NCI-H345 treated with DMSO at 0.1 percent for 48 hours (cell line): ENCODE measurements around the gene CCDC197.

Experiments used
- DNase-seq: peaks from one replicate; lab custom pipeline; 2025; ENCODE audit not compliant: unreplicated experiment; lab: John Stamatoyannopoulos, UW

CCDC197 gene

DNA sequence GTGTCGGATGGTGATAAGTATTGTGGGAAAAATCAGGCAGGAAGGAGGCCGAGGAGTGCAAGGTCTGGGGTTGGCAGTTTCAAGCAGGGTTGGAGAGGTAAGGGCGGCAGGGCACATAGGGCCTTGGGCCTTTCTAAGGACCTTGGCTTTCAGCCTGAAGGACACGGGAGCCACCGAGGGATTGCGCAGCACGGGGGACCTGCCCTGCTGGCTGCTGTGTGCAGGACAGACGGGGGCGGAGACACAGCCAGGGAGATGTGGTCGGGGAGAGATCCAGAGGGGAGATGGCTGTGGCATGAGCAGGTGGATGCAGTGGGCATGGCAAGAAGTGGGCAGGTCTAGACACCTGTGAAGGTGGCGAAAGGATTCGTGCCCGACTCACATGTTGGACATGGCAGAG, 43.7 kb downstream of the CCDC197 start:
- DNase-seq = no peak

DNA sequence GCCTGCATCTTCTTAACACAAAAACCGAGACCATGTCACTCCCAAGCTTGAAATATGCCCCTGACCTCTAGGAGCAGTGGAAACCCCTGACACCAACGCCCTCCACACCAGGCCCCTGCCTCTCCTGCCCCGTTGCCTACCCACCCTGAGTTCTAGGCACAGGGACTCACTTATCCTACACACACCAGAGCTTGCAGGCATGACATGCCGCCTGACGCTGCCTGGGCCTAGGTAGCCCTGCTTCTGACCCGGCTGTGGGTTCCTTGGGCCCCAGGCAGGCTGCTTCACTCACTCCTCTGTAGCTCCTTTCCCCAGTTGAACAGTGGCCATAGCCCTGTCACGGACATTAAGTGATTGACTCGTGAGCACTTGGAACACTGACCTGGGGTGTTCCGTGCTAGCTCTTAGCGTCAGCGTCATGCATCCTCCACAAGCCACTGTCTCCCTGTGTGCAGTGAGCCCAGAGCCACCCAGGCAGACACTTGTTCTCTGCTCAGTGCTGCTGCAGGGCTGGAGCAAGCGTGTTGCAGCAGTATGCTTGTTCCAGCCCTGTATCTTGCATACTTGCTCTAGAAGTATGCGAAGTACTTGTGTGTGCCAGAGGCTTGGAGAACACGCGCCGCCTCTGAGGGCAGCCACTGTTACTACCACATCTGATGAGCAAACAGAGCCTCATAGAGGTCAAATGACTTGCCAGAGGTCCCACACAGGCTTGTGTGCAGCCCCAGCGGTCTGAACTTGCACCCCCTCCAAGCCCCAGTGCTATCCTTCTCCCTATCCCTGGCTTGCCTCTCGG, 44.6 kb downstream of the CCDC197 start:
- no peak for DNase-seq

DNA sequence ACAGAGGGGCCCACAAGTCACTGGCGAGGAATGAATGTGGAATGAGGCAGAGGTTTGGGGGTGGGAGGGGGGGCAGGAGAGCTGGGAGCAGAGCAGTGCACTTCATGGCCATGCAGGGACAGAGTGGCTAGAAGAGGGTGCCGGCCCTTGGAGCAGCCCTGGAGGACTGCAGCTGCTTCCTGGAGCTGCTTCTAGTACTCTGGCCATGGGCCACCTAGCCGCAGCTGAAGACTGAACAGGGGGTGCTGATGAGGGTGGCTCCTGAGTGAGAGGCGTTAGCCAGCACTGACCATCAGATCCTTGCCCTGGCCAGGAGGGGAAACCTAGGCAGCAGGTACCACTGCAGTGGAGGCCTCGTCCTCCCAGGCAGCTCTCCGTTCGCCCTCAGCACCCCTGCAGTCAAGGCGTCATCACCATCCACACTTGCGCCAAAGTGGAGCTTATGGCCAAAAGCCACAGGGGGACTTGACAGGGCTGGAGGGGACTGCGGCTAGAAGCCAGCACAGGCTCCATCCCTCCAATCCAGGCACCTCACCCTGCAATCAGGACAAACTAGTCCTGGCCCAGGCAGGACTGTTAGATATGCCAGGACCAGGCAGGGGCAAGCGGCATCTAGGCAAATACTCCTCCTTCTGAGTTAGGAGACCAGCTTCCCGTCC, 45.5 kb downstream of the CCDC197 start:
- no peak for DNase-seq

DNA sequence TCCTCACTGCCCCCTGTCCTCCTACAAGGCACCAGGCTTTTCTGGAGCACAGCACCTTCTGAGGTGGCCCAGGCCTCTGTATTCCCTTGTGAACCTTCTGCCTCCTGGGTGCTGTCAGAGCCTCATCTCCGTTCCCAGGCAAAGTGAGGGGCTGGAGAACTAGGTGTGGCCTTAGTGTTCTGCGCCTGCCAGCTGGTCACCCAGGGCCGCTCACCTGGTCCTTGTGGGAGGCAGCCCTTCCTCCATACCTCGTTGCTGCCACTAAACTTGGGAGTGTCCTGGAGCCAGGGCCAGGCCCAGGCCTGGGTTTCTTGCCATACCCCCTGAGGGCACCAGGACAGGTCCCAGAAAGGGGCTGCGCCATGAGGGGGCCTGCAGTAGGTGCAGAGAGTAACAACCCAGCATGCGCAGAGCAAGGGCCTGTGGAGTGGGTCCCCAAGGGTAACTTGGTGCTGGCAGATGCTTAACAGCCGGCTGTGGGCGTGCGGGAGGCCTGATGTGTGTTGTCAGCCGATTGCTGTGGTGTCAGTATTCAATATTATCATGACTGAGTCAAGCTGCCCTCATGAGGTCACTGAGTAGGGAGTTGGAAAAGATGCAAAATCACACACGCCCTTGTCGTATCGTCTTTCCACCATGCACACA, 46.1 kb downstream of the CCDC197 start:
- DNase-seq = no peak

DNA sequence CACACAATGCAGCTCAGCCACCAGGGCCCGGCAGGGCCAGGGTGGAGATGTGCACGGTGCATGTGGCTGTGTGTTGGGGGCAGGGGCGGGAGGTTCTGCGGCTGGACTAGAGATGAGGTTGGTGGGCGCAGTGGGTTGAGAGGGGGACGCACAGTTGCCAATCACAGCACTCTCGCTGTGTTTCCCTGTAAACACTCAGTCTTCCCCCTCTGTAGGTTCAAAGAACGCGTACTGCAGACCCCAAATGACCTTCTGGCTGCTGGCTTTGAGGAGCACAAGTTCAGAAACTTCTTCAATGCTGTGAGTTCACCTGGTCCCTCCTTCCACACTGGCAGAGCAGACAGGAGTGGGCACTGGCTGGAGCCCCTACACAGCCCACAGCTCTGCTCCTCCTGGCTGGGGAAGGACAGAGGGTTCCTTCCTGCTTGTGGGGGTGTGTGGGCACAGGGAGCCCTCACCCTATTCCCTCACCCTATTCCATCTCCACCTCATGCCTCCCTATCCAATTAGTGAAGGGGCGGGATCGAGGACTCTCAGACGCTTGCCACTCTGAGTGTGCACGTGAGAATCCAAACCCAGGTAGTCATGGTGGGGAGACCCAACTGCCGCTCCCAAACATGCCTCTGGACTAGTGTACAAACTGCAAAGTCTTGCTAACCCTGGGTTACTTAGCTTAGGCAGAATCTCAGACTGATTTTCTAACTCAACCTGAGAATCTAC, 46.8 kb downstream of the CCDC197 start:
- DNase-seq = no peak

DNA sequence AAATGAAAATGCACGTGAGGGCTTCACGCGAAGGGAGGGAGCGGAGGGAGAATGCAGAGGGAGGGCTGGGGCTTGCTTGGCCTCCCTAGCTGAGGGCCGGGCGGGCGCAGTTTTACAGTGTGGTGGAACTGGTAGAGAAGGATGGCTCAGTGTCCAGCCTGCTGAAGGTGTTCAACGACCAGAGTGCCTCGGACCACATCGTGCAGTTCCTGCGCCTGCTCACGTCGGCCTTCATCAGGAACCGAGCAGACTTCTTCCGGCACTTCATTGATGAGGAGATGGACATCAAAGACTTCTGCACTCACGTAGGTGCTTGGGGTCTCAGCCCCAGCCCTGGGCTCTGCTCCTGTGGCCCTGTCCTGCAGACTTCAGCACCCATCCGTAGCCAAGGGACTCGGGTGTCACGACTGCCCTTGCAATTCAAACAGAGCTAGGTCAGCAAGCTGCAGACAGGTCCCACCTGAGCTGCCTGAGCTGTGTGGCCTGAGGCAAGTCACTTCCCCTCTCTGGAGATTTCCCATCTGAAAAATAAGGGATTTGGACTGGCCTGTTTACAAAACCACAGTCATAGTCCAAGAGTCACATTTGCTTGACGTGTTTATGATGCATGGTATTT, 47.5 kb downstream of the CCDC197 start:
- no peak for DNase-seq

DNA sequence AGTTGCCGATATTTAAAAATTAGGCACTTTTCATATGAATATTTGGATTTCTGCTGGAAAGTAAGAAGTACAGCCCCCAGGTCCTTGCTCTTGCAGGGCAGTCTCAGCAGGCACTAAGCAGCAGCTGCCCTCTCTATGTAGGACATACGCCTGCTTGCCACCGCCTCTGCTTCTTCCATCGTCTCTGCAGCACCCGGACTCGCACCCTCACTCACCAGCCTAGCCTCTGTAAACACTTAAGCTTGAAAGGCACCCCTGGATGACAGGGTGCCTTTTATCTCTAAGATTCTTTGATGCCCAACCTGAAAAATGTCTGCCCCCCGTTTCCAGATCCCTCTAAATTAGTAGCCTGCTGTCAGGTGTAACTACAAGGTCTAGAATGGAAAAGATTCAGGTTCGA, 48.0 kb downstream of the CCDC197 start:
- DNase-seq = no peak

DNA sequence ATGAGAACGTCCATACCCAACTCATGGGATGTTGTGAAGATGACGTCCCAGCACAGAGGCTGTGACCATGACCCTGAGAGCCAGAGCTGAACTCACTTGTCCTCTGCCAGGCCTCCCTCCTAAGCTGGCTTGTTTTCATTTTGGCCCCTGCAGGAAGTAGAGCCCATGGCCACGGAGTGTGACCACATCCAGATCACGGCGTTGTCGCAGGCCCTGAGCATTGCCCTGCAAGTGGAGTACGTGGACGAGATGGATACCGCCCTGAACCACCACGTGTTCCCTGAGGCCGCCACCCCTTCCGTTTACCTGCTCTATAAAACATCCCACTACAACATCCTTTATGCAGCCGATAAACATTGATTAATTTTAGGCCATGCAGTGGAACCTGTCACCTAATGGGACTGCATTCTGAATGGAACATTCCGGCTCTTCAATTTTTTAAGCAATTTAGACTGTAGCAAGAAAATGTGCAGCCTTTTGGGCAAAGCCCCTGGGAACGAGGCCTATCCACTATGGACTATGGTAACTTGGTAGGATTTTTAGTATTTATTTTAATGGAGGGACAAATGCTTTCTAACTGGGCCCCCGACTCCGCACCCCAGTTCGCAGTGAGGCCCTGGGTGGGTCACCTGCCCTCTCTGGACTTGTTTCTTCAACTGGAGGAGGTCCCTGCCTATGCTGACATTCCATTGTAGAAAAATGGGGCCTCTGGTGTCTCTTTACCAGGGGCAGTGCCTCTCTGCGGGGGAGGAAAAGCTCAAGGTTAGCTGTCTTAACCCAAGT, 48.7 kb downstream of the CCDC197 start:
- no peak for DNase-seq

DNA sequence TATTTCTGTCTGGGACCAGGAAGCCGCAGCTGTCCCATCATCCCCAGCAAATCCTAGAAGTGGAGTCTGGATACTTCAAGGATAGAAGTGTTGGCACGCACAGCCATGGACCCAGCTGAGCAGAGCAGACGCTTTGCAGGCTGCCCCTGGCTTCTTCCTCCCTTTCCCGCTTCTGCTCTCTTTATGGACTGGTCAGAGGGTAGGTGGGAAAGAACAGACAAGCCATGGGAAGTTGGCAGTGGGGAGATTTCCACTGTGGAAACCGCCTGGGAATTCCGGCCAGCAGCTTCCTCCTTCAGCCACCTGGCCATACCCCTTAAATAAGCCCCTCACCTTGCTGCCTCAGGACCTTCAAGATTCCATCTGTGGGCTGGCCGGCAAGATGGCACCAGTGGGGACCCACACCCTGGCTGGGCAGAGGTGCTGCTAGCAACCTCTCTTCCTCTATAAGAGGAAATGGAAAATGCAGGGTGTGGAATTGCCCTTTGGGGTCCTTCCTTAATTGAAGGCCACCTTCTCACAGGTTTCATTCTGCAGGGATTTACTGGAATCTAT, 49.7 kb downstream of the CCDC197 start:
- no peak for DNase-seq

DNA sequence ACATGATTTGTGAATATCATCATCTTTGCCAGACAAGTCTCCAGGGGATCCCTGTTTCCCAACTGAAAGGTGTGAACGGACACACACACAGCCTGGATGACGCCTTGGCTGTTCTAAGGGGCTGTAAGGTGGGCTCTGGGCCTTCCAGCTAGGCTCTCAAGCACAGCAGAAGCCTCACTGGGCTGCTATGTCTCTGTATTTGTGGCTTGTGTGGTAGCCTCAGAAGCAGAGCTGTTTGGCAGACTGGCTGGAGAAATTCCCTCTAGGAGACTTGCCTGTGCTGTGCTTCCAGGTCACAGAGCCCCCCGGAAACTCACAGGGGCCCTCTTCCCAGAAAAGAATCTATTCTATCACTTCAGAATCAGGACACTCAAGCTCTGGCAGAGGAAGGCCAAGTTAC, 50.5 kb downstream of the CCDC197 start:
- DNase-seq = no peak

DNA sequence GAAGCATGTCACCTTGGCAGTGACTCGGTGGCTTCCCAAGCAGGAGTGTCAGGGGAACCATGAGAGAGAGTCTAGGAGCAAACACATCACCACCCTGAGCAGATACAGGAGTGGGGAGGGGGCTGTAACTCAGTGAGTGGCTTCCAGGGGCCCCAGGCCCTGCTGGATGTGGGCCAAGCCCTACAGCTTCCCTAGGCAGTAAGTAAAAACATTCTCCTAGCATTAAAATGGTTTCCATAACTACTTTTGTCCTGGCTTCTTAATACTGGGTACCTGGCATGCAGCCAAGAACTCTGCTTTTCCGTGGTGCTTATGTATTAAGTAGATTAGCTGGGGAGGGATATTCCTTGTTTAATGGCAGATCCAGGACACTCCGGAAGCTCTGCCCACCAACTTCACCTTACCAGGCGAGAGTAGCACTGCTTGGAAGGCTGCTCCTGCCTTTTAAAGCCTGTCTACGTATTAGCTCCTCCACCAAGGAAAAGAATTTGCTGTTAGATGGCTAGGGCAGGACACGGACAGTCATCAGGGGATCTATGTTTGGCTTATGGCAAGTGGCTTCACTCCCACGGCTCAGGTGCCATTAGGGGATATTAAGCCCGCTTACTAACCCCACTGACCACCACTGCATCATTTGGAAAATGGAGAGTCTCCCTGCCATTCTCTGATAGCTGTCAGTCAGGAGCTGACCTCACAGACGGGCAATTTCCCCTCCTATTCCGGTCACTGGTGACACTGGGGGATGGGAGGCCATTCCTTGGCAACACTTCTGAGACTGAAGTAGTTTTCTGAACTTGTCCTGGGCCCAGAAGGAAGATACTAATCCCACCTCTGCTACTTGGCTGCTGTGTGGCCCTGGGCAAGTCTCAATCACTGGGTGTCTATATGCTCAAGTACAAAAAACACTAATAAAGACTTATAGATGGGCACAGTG, 51.9 kb downstream of the CCDC197 start:
- DNase-seq = peak; percentile 53

DNA sequence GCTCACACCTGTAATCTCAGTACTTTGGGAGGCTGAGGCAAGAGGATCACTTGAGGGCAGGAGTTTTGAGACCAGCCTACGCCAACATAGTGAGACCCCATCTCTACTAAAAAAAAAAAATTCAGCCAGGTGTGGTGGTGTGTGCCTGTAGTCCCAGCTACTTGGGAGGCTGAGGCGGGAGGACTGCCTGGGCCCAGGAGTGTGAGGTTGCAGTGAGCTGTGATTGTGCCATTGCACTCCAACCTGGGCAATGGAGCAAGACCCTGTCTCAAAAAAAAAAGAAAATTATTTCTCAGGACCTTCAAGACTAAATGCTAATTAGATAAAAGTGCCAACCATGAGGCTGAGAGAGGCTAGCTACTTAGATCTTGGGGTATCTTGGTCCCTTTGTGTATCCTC, 52.5 kb downstream of the CCDC197 start:
- DNase-seq = no peak

DNA sequence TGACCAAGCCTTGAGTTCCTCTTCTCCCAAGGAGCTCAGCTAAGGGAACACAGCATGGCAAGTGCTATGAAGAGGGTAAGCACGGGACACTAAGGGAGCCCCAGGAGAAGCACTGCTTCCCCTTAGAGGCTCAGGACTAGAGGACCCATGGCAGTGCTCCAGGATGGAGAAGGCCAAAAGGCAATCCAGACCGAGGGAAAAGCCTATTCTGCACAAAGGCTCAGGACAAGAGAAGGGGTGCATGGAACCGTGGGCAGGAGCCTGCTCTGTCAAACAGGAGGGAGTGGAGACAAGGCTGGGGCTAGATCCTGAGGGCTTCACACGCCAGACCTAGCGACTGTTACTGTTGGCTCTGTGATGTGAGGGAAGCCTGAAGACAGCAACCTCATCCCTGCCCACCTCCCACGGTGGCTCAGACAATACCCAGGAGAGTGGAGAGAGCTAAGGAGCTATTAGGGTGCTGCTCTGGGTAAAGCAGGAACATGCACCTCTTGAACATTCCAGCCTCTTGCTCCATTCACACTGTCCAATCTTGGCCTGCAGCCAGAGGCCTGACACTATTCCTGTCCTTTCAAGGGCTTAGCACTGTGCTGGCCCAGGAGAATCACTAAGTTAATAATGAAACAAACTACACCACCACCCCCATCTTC, 53.3 kb downstream of the CCDC197 start:
- DNase-seq = no peak

DNA sequence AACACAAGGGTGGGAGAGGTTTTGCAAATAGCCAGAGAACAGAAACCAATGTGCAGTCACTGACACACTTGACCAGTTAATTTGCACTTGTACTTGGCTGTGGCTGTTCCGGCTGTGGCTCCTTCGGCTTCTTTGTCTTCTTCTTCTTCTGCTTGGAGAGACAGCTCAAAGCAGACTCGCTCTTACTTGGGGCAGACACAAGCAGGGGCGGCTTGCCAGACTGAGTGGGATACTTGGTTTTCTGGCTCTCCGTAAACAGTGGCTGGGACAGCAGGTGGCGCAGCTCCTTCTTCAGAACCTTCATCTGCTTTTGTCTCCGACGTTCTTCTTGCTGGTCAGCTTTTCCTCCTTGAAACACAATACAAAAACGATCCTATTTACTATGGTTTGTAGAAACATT, 54.0 kb downstream of the CCDC197 start:
- no peak for DNase-seq

DNA sequence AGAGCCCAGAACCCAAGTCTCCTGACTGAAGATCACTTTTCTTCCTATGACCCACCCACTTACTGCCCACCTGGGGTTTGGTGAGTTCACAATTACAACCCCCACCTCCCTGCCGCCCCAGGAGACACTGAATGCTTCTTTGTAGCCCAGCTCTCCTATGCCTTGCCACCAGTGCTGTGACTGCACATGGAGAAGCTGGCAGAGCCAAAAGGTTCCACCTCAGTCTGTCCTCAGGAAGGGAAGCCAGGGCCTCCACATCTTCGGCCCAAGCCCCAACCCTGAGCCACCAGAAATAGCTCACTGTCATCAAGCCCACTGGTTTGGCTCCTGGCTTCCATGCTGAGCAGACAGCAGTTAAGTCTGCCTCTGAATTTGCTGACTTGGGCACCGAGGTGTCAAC, 54.7 kb downstream of the CCDC197 start:
- no peak for DNase-seq

DNA sequence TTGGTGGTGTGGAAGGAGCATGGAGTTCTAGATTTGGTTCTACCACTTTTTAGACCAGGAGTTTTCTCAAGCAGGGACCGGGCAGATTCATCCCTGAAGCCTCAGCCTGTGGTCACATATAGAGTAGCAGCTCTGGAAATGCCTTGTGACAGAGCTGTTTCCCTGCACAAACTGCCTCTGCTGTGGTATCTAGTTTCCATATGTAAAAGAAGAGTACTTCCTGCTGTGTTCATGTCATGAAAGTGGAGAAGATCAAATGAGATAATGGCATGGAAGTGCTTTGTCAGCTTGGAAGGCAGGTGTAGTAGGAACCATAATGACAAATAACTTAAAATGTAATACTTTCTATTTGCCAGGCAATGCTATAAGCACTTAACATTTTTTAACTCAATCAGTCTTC, 55.1 kb downstream of the CCDC197 start:
- no peak for DNase-seq

DNA sequence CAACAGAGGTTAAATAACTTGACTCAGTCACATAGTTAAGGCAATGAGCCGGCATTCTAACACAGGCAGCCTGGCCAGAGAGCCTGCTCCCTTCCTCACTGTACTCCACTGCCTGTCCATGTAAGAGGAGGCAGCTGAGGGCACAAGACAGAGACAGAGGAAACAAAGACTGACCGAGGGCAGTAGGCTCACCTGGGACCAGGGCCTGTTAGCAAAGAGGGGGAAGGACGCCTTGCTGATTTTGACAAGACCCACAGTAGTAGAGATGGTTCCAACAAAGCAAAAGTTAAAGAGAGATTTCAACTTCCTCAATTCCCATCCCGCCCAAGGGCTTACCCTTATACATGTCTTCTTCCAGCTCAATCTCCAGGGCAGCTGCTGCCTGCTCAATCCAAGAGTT, 55.6 kb downstream of the CCDC197 start:
- DNase-seq = no peak

DNA sequence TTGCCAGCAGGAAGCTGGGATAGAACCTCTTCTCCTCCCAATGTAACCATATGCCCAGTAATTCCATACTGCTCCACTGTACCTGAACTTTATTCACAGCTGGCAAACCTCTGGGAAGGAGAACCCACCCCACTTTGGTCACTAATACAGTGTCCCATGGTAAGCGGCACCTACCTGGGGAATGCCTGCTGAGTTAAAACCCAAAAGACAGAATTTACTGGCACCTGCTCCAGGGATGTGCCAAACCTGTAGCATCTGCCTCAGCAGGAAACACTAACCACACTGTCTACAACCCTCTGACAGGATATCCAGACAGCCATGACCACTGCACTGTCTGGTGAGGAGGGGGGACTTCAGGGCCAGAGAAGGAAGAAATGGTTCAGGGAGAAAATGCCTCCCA, 57.3 kb downstream of the CCDC197 start:
- DNase-seq = no peak

DNA sequence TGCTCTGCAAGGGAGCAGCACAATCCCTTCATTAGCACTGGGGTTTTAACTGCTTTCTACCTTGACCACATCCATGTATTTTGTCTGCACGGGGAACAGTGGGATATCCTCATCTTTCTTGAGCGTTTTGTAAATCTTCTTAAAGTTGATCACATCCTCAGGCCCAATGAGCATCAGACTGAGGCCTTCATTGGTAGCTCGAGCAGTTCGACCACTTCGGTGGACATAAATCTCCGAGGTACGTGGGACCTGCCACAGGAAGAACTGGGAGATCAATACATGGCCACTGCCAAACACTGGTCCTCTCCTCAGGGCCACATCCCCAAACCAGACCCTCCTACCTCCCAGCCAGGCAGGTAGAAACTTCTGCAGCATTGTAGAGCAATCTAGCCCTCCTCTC, 57.8 kb downstream of the CCDC197 start:
- no peak for DNase-seq
